Neural progenitor cell (in vitro differentiated cells): ENCODE data around the gene RNF32. TPM values are rescaled to one million over a fixed set of nuclear protein-coding genes. Genes with fewer than 3 reads are reported as not detected.

Source experiments
- DNase-seq: peaks from one replicate; pipeline ENCODE4 v3.0.0-alpha.2; 2016; ENCODE audit warnings: low spot score
- H2AFZ ChIP-seq: fragments of 200-600 bp; sonication (generic); replicated peaks from 2 replicates; pipeline ENCODE4 v1.6.1; 2016; ENCODE audit warnings: antibody characterized with exemption
- H3F3A ChIP-seq: fragments of 200-600 bp; sonication (generic); 2 replicates; pipeline ENCODE4 v1.6.1; 2016; ENCODE audit warnings: antibody characterized with exemption, low read depth
- H3K27ac ChIP-seq: fragments of 200-600 bp; sonication (generic); 2 replicates; pipeline ENCODE4 v1.5.1; 2016; ENCODE audit warnings: mild to moderate bottlenecking
- H3K27me3 ChIP-seq: fragments of 200-600 bp; sonication (generic); 2 replicates; pipeline ENCODE4 v1.6.1; 2016; ENCODE audit warnings: mild to moderate bottlenecking, moderate library complexity
- H3K36me3 ChIP-seq: fragments of 200-600 bp; sonication (generic); 2 replicates; pipeline ENCODE4 v1.5.1; 2016
- H3K4me1 ChIP-seq: fragments of 200-600 bp; sonication (generic); 2 replicates; pipeline ENCODE4 v1.6.1; 2016; ENCODE audit warnings: mixed run types
- H3K4me2 ChIP-seq: fragments of 200-600 bp; sonication (generic); 2 replicates; pipeline ENCODE4 v1.6.1; 2016
- H3K4me3 ChIP-seq: fragments of 200-600 bp; sonication (generic); 2 replicates; pipeline ENCODE4 v1.5.1; 2016
- H3K79me2 ChIP-seq: fragments of 200-600 bp; sonication (generic); 2 replicates; pipeline ENCODE4 v1.6.1; 2016; ENCODE audit warnings: low read depth
- H3K9ac ChIP-seq: fragments of 200-600 bp; sonication (generic); 2 replicates; pipeline ENCODE4 v1.6.1; 2016
- H3K9me3 ChIP-seq: fragments of 200-600 bp; sonication (generic); 2 replicates; pipeline ENCODE4 v1.5.1; 2016; ENCODE audit warnings: low read depth
- H4K20me1 ChIP-seq: fragments of 200-600 bp; sonication (generic); 2 replicates; pipeline ENCODE4 v1.6.1; 2016; ENCODE audit warnings: low read depth
- H3K27ac Mint-ChIP-seq: 3 replicates; pipeline ENCODE4 v1.8.0; 2021; ENCODE audit warnings: mixed read lengths
- H3K27me3 Mint-ChIP-seq: 2 replicates; pipeline ENCODE4 v1.8.0; 2022; ENCODE audit warnings: low read depth, mild to moderate bottlenecking, inconsistent platforms, moderate library complexity, mixed read lengths; ENCODE audit not compliant: insufficient read depth
- H3K36me3 Mint-ChIP-seq: 3 replicates; pipeline ENCODE4 v1.8.0; 2021; ENCODE audit warnings: mixed read lengths
- H3K4me1 Mint-ChIP-seq: 3 replicates; pipeline ENCODE4 v1.8.0; 2021; ENCODE audit warnings: mixed read lengths
- H3K4me3 Mint-ChIP-seq: 3 replicates; pipeline ENCODE4 v1.8.0; 2021; ENCODE audit warnings: mild to moderate bottlenecking, moderate library complexity, mixed read lengths
- H3K9me3 Mint-ChIP-seq: 3 replicates; pipeline ENCODE4 v1.8.0; 2020; ENCODE audit warnings: mixed read lengths
- EZH2 ChIP-seq: fragments of 200-600 bp; sonication (generic); IDR thresholded peaks from 2 replicates; pipeline ENCODE4 v1.6.1; 2017; ENCODE audit warnings: antibody characterized with exemption, mild to moderate bottlenecking, moderate library complexity
- EZH2phosphoT487 ChIP-seq: fragments of 200-600 bp; sonication (generic); IDR thresholded peaks from 2 replicates; pipeline ENCODE4 v1.6.1; 2017; ENCODE audit warnings: antibody characterized with exemption
- total RNA-seq: library from RNA; depleted of rRNA; stranded (reverse); fragments of >200 nt; gene quantifications from 2 replicates; pipeline ENCODE4 v1.2.3, GENCODE V29; 2015; ENCODE audit warnings: low replicate concordance
- TF ChIP-seq, protein P1 (sequence below): fragments of 200-600 bp; sonication (generic); IDR thresholded peaks from 2 replicates; pipeline ENCODE4 v1.5.1; 2017; ENCODE audit warnings: antibody characterized with exemption, mild to moderate bottlenecking

Gene RNF32
- total RNA-seq, 1 donor from 2014 or later = 3.0 TPM

GRCh38 chr7:156659961-156660360 lies 19.4 kb downstream of the RNF32 start:
- TF ChIP-seq, protein P1, sequence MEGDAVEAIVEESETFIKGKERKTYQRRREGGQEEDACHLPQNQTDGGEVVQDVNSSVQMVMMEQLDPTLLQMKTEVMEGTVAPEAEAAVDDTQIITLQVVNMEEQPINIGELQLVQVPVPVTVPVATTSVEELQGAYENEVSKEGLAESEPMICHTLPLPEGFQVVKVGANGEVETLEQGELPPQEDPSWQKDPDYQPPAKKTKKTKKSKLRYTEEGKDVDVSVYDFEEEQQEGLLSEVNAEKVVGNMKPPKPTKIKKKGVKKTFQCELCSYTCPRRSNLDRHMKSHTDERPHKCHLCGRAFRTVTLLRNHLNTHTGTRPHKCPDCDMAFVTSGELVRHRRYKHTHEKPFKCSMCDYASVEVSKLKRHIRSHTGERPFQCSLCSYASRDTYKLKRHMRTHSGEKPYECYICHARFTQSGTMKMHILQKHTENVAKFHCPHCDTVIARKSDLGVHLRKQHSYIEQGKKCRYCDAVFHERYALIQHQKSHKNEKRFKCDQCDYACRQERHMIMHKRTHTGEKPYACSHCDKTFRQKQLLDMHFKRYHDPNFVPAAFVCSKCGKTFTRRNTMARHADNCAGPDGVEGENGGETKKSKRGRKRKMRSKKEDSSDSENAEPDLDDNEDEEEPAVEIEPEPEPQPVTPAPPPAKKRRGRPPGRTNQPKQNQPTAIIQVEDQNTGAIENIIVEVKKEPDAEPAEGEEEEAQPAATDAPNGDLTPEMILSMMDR = no peak
- TF ChIP-seq EZH2phosphoT487 (no peak), EZH2 (no peak)
- DNase-seq = no peak
- Histone ChIP-seq H3K36me3 (no peaks in the 10 kb centered on the region), H3K27ac (no peak overlapping the region), H3K9me3 (no peaks in the 10 kb centered on the region), H3K4me1 (peaks cover 32% of the 10 kb centered on the region), H3K79me2 (no peaks in the 10 kb centered on the region), H2AFZ (no peak overlapping the region), H4K20me1 (no peaks in the 10 kb centered on the region), H3K9ac (no peak overlapping the region), H3K4me3 (no peak overlapping the region), H3K27me3 (no peaks in the 10 kb centered on the region), H3F3A (peaks cover 15% of the 10 kb centered on the region), H3K4me2 (no peak overlapping the region)
- no peaks in the 10 kb centered on the region for H3K9me3 Mint-ChIP-seq
- no peaks in the 10 kb centered on the region for H3K4me1 Mint-ChIP-seq
- no peaks in the 10 kb centered on the region for H3K27me3 Mint-ChIP-seq
- no peak overlapping the region for H3K4me3 Mint-ChIP-seq
- no peaks in the 10 kb centered on the region for H3K36me3 Mint-ChIP-seq
- no peak overlapping the region for H3K27ac Mint-ChIP-seq

GRCh38 chr7:156661637-156662036 lies 21.1 kb downstream of the RNF32 start:
- Histone ChIP-seq H3K9me3 (no peaks in the 10 kb centered on the region), H3K27me3 (no peaks in the 10 kb centered on the region), H3F3A (peaks cover 11% of the 10 kb centered on the region), H3K4me1 (peaks cover 32% of the 10 kb centered on the region), H3K79me2 (no peaks in the 10 kb centered on the region), H3K9ac (no peak overlapping the region), H3K4me3 (no peak overlapping the region), H3K27ac (no peak overlapping the region), H3K4me2 (no peak overlapping the region), H2AFZ (no peak overlapping the region), H3K36me3 (no peaks in the 10 kb centered on the region), H4K20me1 (no peaks in the 10 kb centered on the region)
- Mint-ChIP-seq H3K27ac (no peak overlapping the region), H3K36me3 (no peaks in the 10 kb centered on the region), H3K4me1 (peaks cover 2% of the 10 kb centered on the region), H3K9me3 (no peaks in the 10 kb centered on the region), H3K4me3 (no peak overlapping the region), H3K27me3 (no peaks in the 10 kb centered on the region)
- TF ChIP-seq, protein P1 = no peak
- no peak for TF ChIP-seq EZH2phosphoT487
- TF ChIP-seq EZH2 = no peak
- no peak for DNase-seq

- peaks cover 7% of the 10 kb centered on the region for H3F3A ChIP-seq
- TF ChIP-seq EZH2 (no peak), EZH2phosphoT487 (no peak)
- TF ChIP-seq, protein P1 = no peak
- Mint-ChIP-seq H3K36me3 (no peaks in the 10 kb centered on the region), H3K9me3 (no peaks in the 10 kb centered on the region), H3K27me3 (no peaks in the 10 kb centered on the region), H3K4me1 (peaks cover 2% of the 10 kb centered on the region), H3K27ac (no peak overlapping the region), H3K4me3 (no peak overlapping the region)
- H4K20me1 ChIP-seq = no peaks in the 10 kb centered on the region
- no peaks in the 10 kb centered on the region for H3K9me3 ChIP-seq
- H3K79me2 ChIP-seq = no peaks in the 10 kb centered on the region
- no peak overlapping the region for H3K4me3 ChIP-seq
- peaks cover 32% of the 10 kb centered on the region for H3K4me1 ChIP-seq
- H3K4me2 ChIP-seq = no peak overlapping the region
- no peaks in the 10 kb centered on the region for H3K27me3 ChIP-seq
- no peak overlapping the region for H3K9ac ChIP-seq
- no peak for DNase-seq
- H2AFZ ChIP-seq = no peak overlapping the region
- H3K36me3 ChIP-seq = no peaks in the 10 kb centered on the region
- H3K27ac ChIP-seq = no peak overlapping the region
These were observed 21.7 kb downstream of the RNF32 start for GRCh38 chr7:156662277-156662676.
